Right renal pelvis (tissue), 4 donors: Measurements from ENCODE around the gene PNLIPRP2. TPM values are rescaled to one million over a fixed set of nuclear protein-coding genes. Genes with fewer than 3 reads are reported as not detected.

Experiments used
- DNase-seq, 4 donors: peaks; one replicate each; pipeline ENCODE4 v3.0.0-alpha.2; 2013; ENCODE audit warnings: low read depth in 4 of 4, low spot score in 3 of 4, missing footprints in 1 of 4
- polyA plus RNA-seq, 4 donors: library from polyadenylated mRNA; unstranded; fragments of 120-200 nt; gene quantifications; one replicate each; pipeline ENCODE4 v1.2.1, GENCODE V29; 2013; ENCODE audit not compliant: insufficient read length in 4 of 4

Gene PNLIPRP2
- polyA plus RNA-seq, 4 donors = 0.05 TPM; not detected in 3

DNA sequence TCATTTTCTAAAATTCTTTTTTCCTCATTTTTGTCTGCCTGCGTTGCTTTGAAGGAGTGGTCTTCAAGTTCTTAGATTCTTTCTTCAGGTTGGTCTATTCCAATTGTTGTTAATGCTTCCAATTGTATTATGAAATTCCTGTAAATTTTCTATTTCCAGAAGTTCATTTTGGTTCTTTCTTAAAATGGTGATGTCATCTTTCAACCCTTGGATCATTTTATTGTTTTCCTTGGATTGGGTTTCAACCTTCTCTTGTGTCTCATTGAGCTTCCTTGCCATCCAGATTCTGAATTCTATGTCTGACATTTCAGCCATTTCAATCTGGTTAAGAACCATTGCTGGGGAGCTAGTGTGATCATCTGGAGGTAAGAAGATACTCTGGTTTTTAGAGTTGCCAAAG is 33.1 kb downstream of the PNLIPRP2 start:
- DNase-seq = no peak

DNA sequence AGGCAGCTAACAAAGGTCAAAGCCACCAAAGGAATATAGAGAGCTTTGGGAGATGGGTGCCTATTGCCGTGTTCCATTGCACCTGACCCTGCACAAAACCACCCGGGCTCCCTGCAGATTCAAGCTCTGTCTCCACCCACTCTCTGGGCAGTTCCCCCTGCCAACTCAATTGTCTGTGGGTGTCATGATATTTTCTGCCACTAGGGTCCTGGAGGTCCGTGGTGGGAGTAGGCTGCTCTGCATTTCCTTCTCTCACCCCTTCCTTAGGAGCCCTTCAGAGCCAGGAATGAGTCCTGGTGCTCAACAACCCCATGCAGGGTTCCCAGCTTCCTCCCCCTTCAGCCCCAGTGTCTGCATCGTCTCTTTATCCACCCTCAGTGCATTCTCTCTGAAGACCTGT is 34.1 kb downstream of the PNLIPRP2 start:
- DNase-seq = no peak

DNA sequence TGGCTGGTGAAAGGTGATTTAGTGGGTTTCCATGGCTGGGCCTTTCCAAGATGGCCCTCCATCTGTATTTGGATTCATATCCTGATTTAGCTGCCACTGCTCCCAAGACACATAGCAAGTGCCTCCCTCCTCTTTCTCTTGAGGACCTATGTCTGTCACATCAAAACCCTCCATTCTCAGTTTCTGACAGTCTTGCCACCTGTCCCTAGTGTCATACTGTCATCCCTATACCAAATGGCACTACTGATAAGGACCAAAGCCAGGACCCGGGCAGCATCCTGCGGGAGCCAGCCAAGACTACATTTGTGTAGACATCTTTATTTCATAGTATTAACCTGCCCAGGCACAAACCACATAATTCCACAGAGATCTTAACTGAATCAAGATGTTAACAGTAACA is 34.8 kb downstream of the PNLIPRP2 start:
- no peak for DNase-seq

DNA sequence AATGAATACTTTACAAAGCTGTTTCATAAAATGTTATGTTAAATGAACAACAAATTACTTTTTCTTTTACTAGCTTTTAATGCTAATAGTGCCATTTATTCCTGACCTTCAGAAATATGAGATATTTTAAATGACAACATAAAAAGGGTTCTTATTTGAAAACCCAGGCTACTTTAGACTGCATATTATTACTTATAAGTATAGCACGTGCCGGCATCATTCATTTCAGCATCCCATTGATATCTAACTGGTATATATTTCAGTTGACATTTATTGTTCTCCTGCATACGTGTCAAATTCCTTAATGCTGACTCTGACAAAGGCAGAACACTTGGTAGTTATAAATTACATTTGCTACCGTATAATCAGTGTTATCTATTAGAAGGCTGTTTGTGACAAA is 35.3 kb downstream of the PNLIPRP2 start:
- DNase-seq = no peak

DNA sequence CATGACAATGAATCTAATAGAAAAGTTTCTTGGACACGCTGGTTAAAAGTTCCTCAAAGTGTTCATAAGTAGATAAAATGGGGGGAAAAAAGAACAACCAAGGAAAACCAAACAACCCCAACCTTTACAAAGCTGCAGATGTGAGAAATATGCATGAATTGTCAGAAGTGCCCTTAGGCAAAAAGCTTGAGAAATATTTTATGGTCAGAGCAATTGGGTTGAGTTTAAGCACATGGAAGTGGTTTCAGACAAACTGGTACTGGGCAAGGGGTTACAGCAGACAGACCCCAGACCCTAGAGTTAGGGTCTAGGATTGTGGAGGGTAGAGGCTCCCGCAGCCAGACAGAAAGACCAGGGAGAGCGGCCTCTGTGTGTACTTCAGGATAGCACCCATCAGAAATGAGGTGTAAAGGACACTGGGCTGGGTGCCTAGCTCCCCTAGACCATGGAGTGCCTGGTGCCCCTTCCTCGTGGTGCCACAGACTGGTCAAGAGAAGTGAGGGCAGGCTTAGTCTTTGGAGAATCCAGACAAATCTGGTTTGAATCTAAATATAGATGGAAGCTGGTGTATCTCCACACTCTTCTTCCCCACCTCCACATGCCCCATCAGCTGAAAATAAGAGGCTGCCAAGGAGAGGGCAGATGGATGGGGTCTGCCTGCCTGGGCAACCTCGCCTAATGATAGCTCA is 37.3 kb downstream of the PNLIPRP2 start:
- DNase-seq = no peak

DNA sequence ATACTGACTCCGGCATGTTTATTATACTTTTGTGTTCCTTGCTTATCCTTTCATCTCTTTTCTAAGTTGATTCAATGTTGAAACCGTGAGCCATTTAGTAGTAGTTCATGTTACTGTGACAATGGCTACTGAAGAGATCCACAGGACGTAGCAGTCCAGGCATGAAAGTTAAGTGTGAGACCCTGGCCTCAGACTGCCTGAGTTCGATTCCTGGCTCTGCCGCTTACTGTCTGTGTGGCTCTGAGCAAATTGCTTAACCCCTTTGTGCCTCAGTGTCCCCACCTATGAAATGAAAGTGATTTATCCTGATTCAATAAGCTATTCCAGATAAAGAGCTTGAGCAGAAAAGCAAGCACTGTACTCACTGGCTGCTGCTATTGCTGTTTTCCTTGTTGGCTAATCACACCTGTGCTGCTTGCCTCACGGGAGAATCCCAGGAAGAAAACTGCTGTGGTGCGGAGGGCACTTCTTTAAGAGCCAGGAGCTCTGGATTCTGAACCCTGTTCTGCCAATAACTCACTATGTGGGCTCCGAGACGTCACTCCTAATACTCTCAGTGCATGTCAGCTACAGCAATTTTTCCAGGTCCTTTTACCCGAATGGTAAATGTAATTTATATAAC is 38.4 kb downstream of the PNLIPRP2 start:
- no peak for DNase-seq

DNA sequence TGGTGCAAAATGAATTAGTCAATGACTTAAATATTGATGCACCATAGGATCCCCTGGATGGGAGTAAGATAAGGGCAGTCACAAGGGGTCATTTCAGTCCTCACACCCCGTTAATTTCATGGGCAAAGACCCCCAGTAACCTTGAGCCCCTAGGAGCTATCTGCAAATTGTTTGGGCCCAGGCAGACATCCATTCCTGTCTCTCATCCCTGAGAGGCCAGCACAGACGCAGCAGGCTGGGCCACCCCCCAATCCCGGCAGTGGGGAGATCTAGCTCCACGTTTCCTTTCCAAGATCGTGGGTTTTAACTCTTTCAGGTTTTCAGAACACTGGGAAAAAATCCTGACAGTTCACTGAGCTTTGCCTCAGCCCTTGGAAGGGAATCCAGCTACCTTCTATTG is 40.1 kb downstream of the PNLIPRP2 start:
- no peak for DNase-seq

DNA sequence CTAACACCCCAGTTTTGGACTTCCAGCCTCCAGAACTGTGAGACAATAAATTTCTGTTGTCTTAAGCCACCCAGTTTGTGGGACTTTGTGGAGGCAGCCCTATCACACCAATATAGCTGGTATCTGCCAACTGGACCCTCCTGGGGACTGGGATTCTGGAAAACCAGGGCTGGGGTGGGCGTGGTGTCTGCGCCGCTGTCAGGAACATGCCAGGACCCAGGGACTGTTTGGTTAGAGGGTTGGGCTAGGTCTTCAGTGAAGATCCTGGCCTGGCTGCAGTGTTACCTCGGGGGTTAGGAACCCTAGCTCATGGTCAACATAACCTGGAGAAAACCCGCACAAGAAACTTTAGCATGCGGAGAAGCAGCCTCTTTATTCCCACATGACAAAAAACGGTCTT is 42.6 kb downstream of the PNLIPRP2 start:
- no peak for DNase-seq

DNA sequence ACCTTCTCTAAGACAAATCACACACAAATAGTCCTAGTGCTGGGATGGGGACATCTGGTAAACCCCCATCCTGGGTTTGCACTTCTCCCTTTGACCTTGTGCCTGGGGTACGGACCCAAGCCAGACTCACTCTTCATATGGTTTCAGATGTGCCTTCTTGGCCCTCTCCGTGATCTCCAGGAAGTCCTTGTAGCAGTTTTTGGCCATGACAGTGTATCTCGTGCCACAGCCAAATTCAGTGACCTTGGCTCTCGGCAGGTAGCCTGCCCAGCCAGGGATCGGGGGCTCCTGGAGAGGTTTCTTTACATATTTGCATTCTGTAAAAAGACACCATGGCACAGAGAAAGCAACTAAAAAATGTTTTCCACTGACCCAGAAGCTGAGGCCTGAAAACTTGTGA is 43.9 kb downstream of the PNLIPRP2 start:
- DNase-seq = no peak

DNA sequence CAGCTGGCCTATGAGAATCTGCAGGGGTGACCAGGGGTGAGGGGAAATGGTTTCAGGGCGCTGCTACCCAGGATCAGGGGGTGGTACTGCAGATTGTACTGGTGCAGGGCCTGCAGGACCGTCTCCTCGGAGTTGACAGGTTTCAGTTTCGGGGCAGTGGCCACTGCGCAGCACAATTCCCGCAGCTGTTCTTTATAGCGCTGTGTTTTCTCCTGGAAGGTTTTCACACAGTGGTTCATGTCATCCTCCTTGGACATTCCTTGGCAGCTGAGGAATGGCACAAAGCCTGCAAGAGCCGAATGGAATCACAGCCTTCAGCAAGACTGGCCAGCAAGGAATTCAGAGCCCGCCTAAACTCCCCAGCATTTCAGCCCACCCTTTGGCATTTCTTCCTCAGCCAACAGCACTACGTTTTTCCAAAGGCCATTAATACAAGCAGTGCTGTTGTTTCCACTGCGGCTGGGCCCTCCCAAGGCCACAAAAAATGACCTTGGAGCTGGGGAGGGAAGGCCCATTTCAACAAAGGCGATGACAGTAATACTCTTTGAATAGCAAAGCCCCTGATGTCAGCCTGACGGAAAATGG is 44.9 kb downstream of the PNLIPRP2 start:
- no peak for DNase-seq

DNA sequence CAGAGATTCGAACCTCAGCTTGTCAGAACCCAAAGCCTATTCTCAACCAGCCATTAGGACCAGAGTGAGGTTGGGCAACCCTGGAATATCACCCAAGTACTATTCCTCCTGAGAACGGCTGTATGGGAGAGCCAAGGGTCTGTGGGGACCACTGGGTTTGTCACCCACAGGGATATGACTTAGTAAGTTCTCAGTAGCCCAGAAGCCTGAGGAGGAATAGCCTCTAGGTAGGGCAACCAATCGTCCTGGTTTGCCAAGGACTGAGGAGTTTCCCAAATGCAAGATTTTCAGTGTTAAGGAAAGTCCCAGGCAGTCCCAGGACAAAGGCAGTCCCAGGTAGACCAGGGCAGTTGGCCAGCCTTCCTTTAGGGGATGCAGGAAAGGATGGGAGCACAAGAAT is 46.7 kb downstream of the PNLIPRP2 start:
- DNase-seq = no peak

DNA sequence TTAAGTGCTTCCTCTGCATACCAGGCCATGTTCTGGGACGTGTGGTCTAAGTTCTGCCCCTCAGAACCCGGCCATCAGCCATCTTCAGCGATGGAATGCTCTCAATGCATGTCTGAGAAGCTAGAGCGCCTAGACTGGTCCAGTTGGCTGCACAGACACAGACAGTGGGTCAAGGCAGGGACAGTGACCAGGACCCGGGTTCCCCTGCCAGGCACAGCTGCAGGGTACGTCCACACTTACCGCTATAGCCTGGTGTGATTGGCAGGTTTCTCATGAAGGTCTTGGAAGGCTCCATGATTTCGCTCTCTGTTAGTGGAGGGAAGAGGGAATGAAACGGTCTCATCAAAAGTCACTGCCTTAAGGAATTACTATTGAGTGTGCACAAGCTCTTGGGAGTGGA is 47.3 kb downstream of the PNLIPRP2 start:
- DNase-seq = no peak

DNA sequence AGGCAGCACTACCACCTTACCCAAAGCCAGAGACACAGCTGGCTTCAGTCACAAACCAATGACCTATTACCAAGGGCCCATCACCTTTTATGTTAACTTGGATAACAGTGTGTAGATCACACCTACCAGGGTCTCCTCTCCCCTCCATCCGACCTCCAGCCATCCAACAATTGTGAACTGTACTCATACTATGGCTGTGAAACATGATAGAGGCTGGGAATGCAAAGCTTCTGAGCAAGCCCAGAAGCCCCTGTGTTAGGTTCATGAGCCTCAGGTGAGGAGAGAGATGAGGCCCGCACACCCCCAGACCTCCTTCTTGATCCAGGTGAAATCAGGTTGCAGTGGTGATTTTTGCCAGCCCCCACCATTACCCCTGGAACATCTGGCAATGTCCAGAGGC is 47.7 kb downstream of the PNLIPRP2 start:
- no peak for DNase-seq

DNA sequence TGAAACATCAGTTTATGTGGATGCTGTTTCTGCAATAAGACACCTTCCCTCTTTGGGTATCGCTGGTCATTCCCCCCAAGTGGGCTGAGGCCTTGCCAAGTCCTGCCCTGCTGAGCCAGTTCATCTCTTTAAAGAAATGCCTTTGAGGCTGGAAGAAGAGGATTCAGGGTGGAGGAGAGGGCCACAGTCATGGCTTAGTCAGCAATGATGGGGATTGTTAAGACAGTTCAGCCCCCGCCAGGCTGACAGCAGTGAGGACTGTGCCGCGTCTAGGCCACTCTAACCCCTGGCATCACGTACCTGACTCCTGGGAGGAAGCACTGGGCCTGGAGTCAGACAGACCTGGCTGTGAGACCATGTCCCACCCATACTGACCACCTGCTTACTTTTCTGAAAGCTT is 48.3 kb downstream of the PNLIPRP2 start:
- no peak for DNase-seq

DNA sequence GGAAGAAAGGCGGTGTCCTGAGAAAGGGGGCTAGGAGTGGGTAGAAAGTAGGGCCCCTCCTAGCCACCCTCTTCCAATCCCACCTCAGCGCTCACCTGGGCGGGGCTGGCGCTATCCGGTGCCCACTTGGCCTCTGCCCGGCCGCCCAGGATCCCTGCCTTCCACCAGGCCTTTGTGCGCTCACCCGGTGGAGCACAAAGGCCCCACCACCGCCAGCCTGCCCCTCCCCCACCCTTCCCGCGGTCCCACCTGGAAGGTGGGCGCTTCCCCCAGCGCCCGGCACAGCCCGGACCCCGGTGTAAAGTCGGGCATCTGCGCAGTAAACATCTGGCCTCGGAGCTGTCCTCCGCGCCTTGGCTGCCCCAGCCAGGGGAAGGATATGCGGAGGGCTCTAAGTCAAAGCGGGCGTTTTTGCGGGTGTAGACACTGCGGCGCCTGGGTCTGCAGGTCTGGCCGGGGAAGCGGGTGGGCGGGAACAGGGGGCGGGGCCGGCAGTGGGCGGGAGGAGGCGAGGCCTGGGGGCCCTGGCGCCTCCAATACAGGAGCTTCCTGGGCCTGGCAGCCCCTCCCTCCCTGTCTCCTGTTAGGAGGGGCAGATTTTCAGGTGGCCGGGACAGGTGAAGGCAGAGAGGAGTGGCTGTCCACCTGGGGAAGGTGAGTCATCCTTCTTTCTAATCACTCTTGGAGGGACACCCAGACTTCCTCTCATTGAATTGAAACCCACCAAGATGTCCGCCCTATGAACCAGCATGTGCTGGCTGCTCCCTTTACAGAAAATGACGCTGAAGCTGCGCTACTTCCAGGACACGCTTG is 49.3 kb downstream of the PNLIPRP2 start:
- DNase-seq = no peak

DNA sequence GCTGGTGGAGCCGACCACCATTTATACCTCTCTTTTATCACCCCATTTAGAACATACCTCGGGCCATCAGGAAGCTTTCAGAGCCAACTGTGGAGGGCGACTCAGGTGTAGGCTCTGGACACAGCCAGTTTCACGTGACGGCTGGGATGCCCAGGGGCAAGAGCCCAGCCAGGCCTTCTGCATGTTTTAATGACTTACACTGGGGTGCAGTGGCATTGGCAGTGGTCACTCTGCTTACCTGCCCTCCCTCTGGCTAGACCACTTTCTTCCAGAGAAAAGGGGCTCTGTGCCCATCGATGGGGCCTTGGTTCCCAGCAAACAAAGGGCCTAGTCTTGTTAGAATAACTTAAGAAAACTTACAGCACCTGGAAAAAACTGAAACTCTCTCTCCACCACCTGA is 50.0 kb downstream of the PNLIPRP2 start:
- DNase-seq = no peak

DNA sequence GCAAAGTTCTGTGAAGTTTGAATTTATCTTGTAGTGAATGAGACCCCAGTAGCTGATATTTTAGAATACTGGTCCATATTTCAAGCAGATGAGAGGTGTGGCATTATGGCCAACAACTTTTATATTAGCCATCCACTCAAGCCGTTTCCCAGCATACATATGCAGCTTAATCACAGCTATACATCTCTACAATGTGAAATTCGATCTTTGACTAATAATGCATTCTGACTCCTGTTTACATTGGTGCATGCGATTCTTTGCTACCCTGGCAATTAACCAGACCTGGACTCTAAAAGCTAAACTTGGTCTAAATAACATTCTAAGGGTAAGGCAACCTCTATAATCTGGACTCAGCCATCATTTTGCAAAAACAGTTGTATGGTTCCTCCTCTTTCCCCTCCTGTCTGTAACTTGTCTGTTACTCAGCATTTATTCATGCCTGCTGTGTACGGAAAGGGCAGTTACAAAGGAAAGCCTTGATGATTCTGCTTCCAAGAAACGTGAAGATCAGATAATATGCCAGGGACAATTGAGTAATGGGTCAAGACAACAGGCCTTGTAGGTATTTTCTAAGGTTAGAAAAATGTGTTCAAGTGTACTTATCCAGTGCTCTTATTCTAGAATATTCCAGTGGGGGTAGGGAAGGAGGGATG is 50.6 kb downstream of the PNLIPRP2 start:
- DNase-seq = no peak

DNA sequence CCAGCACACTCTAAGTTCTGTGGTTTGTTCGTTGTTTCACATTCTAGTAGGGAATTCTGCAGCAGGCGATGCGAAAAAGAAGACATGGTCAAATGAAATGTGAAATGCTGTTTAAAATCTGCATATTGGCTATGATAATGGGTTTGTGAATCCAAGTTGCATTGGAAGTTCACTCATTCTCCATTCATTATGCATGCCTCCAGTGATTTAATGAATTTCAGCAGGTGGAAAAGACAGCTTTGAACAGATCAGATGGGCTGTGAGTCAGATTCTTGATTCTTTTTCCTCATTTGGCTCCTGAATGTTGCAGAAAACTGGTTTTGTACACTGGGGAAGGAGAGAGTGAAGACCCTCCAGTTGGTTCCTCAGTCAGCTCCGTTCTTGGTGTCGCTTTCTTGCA is 52.1 kb downstream of the PNLIPRP2 start:
- no peak for DNase-seq

DNA sequence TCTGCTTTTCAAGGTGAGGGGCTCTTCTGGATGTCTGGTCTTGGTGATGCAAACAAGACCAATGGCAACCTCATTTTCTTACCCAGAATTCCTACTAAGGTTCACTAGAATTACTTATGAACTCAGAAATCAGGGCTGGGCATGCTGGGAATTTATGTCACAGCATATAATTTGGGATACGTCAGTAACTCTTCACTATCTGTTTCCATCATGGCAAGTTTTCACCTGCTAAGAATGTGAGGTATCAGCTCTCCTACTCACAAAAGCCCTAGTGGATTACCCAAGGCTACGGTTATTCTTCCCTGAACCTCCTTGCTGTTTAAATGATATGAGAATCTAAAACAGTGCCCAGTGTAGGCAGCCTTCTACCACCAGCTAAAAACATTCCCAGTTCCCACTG is 53.1 kb downstream of the PNLIPRP2 start:
- DNase-seq = no peak

DNA sequence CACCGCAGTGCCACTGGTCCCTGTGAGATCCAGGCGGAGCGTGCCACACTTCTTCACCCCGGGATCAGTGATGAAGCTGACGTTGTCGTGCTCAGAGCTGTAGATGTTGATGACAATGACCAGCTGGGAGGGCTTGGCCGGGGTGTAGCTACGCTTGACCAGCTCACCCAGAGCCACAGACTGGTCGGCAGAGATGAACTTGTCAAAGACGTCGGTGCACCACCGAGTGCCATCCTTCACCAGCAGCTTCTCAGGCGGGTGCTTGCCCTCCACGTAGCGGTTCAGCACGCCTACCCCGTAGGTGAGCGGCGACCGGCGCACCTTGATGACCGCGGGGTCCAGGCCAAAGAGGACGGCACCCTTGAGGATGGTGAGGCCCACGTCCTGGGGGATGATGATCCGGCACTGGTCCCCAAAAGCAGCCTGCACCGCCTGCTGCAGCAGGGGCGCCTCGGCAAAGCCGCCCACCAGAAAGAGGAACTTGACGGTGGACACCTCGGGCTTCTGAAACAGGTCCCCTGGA is 54.2 kb downstream of the PNLIPRP2 start:
- DNase-seq = no peak

DNA sequence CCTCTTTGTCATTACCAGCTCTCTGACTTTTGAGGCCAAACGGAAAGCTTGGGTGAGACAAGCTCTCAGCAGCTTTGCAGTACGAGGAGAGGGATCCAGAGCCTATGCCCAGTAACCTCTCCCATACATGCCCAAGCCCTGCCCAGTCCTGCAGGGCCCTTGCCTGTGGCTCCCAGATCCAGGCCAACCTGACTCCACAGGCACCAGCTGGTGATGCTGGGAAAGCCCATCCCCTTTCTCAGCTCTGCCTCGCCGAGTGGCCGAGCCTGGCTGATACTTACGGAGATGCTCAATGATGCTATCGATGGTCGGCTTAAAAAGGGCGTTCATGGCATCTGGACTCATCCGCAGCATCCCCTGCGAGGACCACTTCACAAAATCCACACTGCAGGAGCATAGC is 55.4 kb downstream of the PNLIPRP2 start:
- DNase-seq = no peak
